Ovary (tissue), 9 donors: Measurements from ENCODE around the gene ATXN10. TPM values are rescaled to one million over a fixed set of nuclear protein-coding genes. Genes with fewer than 3 reads are reported as not detected.

Experiments
- DNase-seq, 5 donors: peaks; one replicate each; pipeline ENCODE4 v3.0.0-alpha.2; 2019 to 2020
- H3K27ac ChIP-seq, 2 donors: fragments of 200-600 bp; one replicate each; pipeline versions ENCODE4 v1.5.1 to v1.8.0; 2019 to 2022
- H3K27me3 ChIP-seq: fragments of 200-600 bp; one replicate; pipeline ENCODE4 v1.8.0; 2022
- H3K36me3 ChIP-seq: fragments of 200-600 bp; sonication (generic); one replicate; pipeline ENCODE4 v1.5.1; 2019
- H3K4me1 ChIP-seq: one replicate; pipeline ENCODE4 v1.8.1; 2013; ENCODE audit warnings: mild to moderate bottlenecking, moderate library complexity; ENCODE audit not compliant: insufficient read depth
- H3K4me3 ChIP-seq: fragments of 200-600 bp; sonication (generic); one replicate; pipeline ENCODE4 v1.5.1; 2017
- H3K9me3 ChIP-seq, 2 donors: fragments of 200-600 bp in 1 of 2; sonication (generic) in 1 of 2; one replicate each; pipeline versions ENCODE4 v1.5.1 to v1.8.1; 2013 to 2019; ENCODE audit warnings: mild to moderate bottlenecking in 1 of 2, moderate library complexity in 1 of 2
- CTCF ChIP-seq, 3 donors: fragments of 450-650 bp in 2 of 3; fragments of 200-600 bp in 1 of 3; IDR thresholded peaks; one replicate each; pipeline versions ENCODE4 v1.5.1 to v1.8.0; 2016 to 2022; ENCODE audit warnings: antibody characterized with exemption in 3 of 3, mild to moderate bottlenecking in 1 of 3
- EP300 ChIP-seq: sonication (generic); formaldehyde crosslinking; IDR thresholded peaks from one replicate; pipeline ENCODE4 v1.6.1; 2017; ENCODE audit warnings: antibody characterized with exemption
- POLR2A ChIP-seq: fragments of 450-650 bp; IDR thresholded peaks from one replicate; pipeline ENCODE4 v1.6.1; 2017; ENCODE audit warnings: antibody characterized with exemption, mild to moderate bottlenecking, moderate library complexity
- WGBS, 3 donors: extraction: QIAGEN DNeasy Blood & Tissue Kit in 1 of 3; methylation state at CpG; one replicate each; pipeline versions ENCODE4 v1.1.5 to v1.1.7; 2013 to 2017; 5-methylcytosine and 5-hydroxymethylcytosine counted together
- intact Hi-C, 4 donors: fragments of 100-400 bp; cut with DNase I; formaldehyde crosslinking; loops; one replicate each; pipeline versions ENCODE4 v1.11.0 to v1.15.1; 2022 to 2023
- polyA plus RNA-seq, 2 donors: library from polyadenylated mRNA; stranded (reverse); fragments of 200-250 nt in 1 of 2; fragments of 350-450 nt in 1 of 2; fragmentation: Illumina TruSeq in 1 of 2; extraction: RNeasy Lipid Tissue Mini Kit (QIAGEN cat#74804) in 1 of 2; gene quantifications; one replicate each; pipeline ENCODE4 v1.2.3, GENCODE V29; 2013 to 2014
- total RNA-seq, 7 donors: library from RNA; depleted of rRNA in 2 of 7; stranded (reverse); fragments of >200 nt in 2 of 7; fragmentation: NEBNext Ultra II Directional in 3 of 7; extraction: Animal tissue kit (Norgen Biotek cat#: 25700) in 3 of 7; gene quantifications; one replicate each; pipeline versions ENCODE4 v1.1.0 to v1.2.4, GENCODE V29; 2016 to 2023
- donor health status: DM: no; HTN: no; CAD: no; lungs with moderate emphysema.
- donor health status: DM: no; HTN: no; CAD: no.
- donor health status: Bipolar disorder and iron deficiency.
- donor health status: DM: yes; HTN: yes; CAD: no.
- donor health status: DM: no; HTN: no; CAD: no.
- donor health status: DM: yes; HTN: yes; CAD: no.

The ATXN10 gene
- total and polyA plus RNA-seq, 9 donors, result 77.4 to 241 (median 175) TPM

GRCh38 chr22:45686004-45686403 is 14.4 kb downstream of the ATXN10 start:
- Histone ChIP-seq H3K36me3 (no peaks in the 10 kb centered on the region), H3K27me3 (no peaks in the 10 kb centered on the region), H3K9me3 (no peaks in the 10 kb centered on the region), H3K4me1 (peaks cover 19% of the 10 kb centered on the region), H3K27ac (no peak overlapping the region), H3K4me3 (no peak overlapping the region)
- no peak for DNase-seq
- intact Hi-C loops, result no loop called here
- TF ChIP-seq CTCF (IDR thresholded peaks at IDR 0.05) (no peak), EP300 (no peak), POLR2A (no peak)
- 69 to 78% (median 75%) methylated on average over 2 of the region's 2 CpGs for WGBS, 3 donors

GRCh38 chr22:45686836-45687235 is 15.2 kb downstream of the ATXN10 start:
- H3K36me3 ChIP-seq, result no peaks in the 10 kb centered on the region
- H3K4me3 ChIP-seq, result no peak overlapping the region
- no peak for DNase-seq
- no peak for TF ChIP-seq EP300
- TF ChIP-seq POLR2A, result no peak
- no peak for TF ChIP-seq CTCF (IDR thresholded peaks at IDR 0.05)
- peaks cover 14% of the 10 kb centered on the region for H3K4me1 ChIP-seq
- no peaks in the 10 kb centered on the region for H3K27me3 ChIP-seq
- no peaks in the 10 kb centered on the region for H3K9me3 ChIP-seq
- no peak overlapping the region for H3K27ac ChIP-seq
- WGBS, 3 donors, result 39 to 47% (median 42%) methylated on average over 5 of the region's 5 CpGs
- intact Hi-C loops, result no loop called here

- Histone ChIP-seq H3K27ac (no peak overlapping the region), H3K4me1 (peaks cover 14% of the 10 kb centered on the region)
- DNase-seq, result no peak
Measured at GRCh38 chr22:45688600-45689080, 17.0 kb downstream of the ATXN10 start.

GRCh38 chr22:45689211-45689610 is 17.6 kb downstream of the ATXN10 start:
- H3K27ac ChIP-seq, result no peak overlapping the region
- H3K9me3 ChIP-seq, result no peaks in the 10 kb centered on the region
- 72 to 79% (median 78%) methylated on average over 1 of the region's 1 CpG for WGBS, 3 donors
- H3K4me1 ChIP-seq, result peaks cover 10% of the 10 kb centered on the region
- intact Hi-C loops, result no loop called here
- no peak for TF ChIP-seq CTCF (IDR thresholded peaks at IDR 0.05)
- TF ChIP-seq POLR2A, result no peak
- TF ChIP-seq EP300, result no peak
- H3K27me3 ChIP-seq, result no peaks in the 10 kb centered on the region
- H3K36me3 ChIP-seq, result no peaks in the 10 kb centered on the region
- no peak for DNase-seq
- H3K4me3 ChIP-seq, result no peak overlapping the region

More at GRCh38 chr22:45688600-45689080, 17.0 kb downstream of the ATXN10 start:
- no peak for TF ChIP-seq EP300
- no peak for TF ChIP-seq POLR2A
- no peak for TF ChIP-seq CTCF (IDR thresholded peaks at IDR 0.05)
- Histone ChIP-seq H3K36me3 (no peaks in the 10 kb centered on the region), H3K27me3 (no peaks in the 10 kb centered on the region), H3K4me3 (no peak overlapping the region), H3K9me3 (no peaks in the 10 kb centered on the region)
- WGBS, 3 donors, result 19 to 25% (median 21%) methylated on average over 4 of the region's 4 CpGs
- intact Hi-C loops, result no loop called here
